ENCODE measurements around the gene CAPN14.

Gene CAPN14

GRCh38 chr2:31241625-31242270, 24.4 kb upstream of the CAPN14 start:
- no peak for DNase-seq

- DNase-seq = no peak
Observed at GRCh38 chr2:31240381-31241365, 23.4 kb upstream of the CAPN14 start.

- DNase-seq = no peak
Observed at GRCh38 chr2:31239593-31240177, 22.4 kb upstream of the CAPN14 start.

- DNase-seq = no peak
Observed at GRCh38 chr2:31238906-31239592, 21.7 kb upstream of the CAPN14 start.

- DNase-seq = no peak
Observed at GRCh38 chr2:31238126-31238905, 21.0 kb upstream of the CAPN14 start.

GRCh38 chr2:31237348-31238017, 20.2 kb upstream of the CAPN14 start:
- DNase-seq = no peak

GRCh38 chr2:31236433-31237205, 19.3 kb upstream of the CAPN14 start:
- DNase-seq = no peak

- DNase-seq = peak; percentile 6
Observed at GRCh38 chr2:31235504-31235902, 18.2 kb upstream of the CAPN14 start.

GRCh38 chr2:31234683-31235503, 17.6 kb upstream of the CAPN14 start:
- DNase-seq = no peak

GRCh38 chr2:31233741-31234682, 16.7 kb upstream of the CAPN14 start, which contains the start of gene EHD3:
EHD3 (plus strand) TSS chr2:31234152; CDS start chr2:31234622, 470 bp downstream.
- DNase-seq = peak; percentile 81

- DNase-seq = no peak
Observed at GRCh38 chr2:31233231-31233630, 15.9 kb upstream of the CAPN14 start.

- DNase-seq = no peak
Observed at GRCh38 chr2:31232586-31232985, 15.3 kb upstream of the CAPN14 start.

- DNase-seq = no peak
Observed at GRCh38 chr2:31231571-31232302, 14.4 kb upstream of the CAPN14 start.

- no peak for DNase-seq
Observed at GRCh38 chr2:31230751-31231150, 13.4 kb upstream of the CAPN14 start.

GRCh38 chr2:31228717-31229116, 11.4 kb upstream of the CAPN14 start:
- DNase-seq = no peak

GRCh38 chr2:31227711-31228125, 10.4 kb upstream of the CAPN14 start:
- DNase-seq = no peak

GRCh38 chr2:31227110-31227509, 9.8 kb upstream of the CAPN14 start:
- DNase-seq = no peak

GRCh38 chr2:31226266-31226665, 9.0 kb upstream of the CAPN14 start:
- DNase-seq = no peak

Data from NCI-H446 treated with DMSO at 0.1 percent for 48 hours (cell line).